ENCODE data around the gene SCN3A.

Gene SCN3A

GRCh38 chr2:165070076-165070475, 133.8 kb downstream of the SCN3A start:
- H3K4me1 ChIP-seq (ENCODE audit: control insufficient read depth, insufficient read depth, low read length) = no peaks in the 10 kb centered on the region
- H3K9ac ChIP-seq (ENCODE audit: low read length) = no peak overlapping the region
- no peak for DNase-seq (ENCODE audit: low read depth)
- no peaks in the 10 kb centered on the region for H3K27me3 ChIP-seq (replicated peaks; ENCODE audit: control insufficient read depth, insufficient read depth, low read length)
- peaks cover 10% of the 10 kb centered on the region for H3K9me3 ChIP-seq (ENCODE audit: control insufficient read depth, low read length)
- no peak overlapping the region for H3K4me3 ChIP-seq (ENCODE audit: low read length)
- H3K36me3 ChIP-seq (ENCODE audit: control insufficient read depth, insufficient read depth, low read length, severe bottlenecking) = no peaks in the 10 kb centered on the region

- H3K27me3 ChIP-seq (replicated peaks; ENCODE audit: control insufficient read depth, insufficient read depth, low read length) = no peaks in the 10 kb centered on the region
- no peak for DNase-seq (ENCODE audit: low read depth)
- H3K9me3 ChIP-seq (ENCODE audit: control insufficient read depth, low read length) = peaks cover 3% of the 10 kb centered on the region
- H3K36me3 ChIP-seq (ENCODE audit: control insufficient read depth, insufficient read depth, low read length, severe bottlenecking) = no peaks in the 10 kb centered on the region
- H3K4me1 ChIP-seq (ENCODE audit: control insufficient read depth, insufficient read depth, low read length) = no peaks in the 10 kb centered on the region
- H3K9ac ChIP-seq (ENCODE audit: low read length) = no peak overlapping the region
- H3K4me3 ChIP-seq (ENCODE audit: low read length) = no peak overlapping the region
These were observed 134.7 kb downstream of the SCN3A start for GRCh38 chr2:165069151-165069550.

- Histone ChIP-seq H3K9me3 (ENCODE audit: control insufficient read depth, low read length) (peaks cover 2% of the 10 kb centered on the region), H3K27me3 (replicated peaks; ENCODE audit: control insufficient read depth, insufficient read depth, low read length) (no peaks in the 10 kb centered on the region), H3K36me3 (ENCODE audit: control insufficient read depth, insufficient read depth, low read length, severe bottlenecking) (no peaks in the 10 kb centered on the region), H3K4me3 (ENCODE audit: low read length) (peak overlapping the region; percentile 30), H3K4me1 (ENCODE audit: control insufficient read depth, insufficient read depth, low read length) (no peaks in the 10 kb centered on the region), H3K9ac (ENCODE audit: low read length) (no peak overlapping the region)
- DNase-seq (ENCODE audit: low read depth) = no peak
These were observed 135.4 kb downstream of the SCN3A start for GRCh38 chr2:165068487-165068757.

- Histone ChIP-seq H3K4me3 (ENCODE audit: low read length) (peak overlapping the region; percentile 30), H3K9ac (ENCODE audit: low read length) (no peak overlapping the region), H3K9me3 (ENCODE audit: control insufficient read depth, low read length) (no peaks in the 10 kb centered on the region), H3K36me3 (ENCODE audit: control insufficient read depth, insufficient read depth, low read length, severe bottlenecking) (no peaks in the 10 kb centered on the region), H3K27me3 (replicated peaks; ENCODE audit: control insufficient read depth, insufficient read depth, low read length) (no peaks in the 10 kb centered on the region), H3K4me1 (ENCODE audit: control insufficient read depth, insufficient read depth, low read length) (no peaks in the 10 kb centered on the region)
- DNase-seq (ENCODE audit: low read depth) = peak; percentile 72
These were observed 136.0 kb downstream of the SCN3A start for GRCh38 chr2:165067643-165068486.

GRCh38 chr2:165064743-165065142, 139.1 kb downstream of the SCN3A start:
- Histone ChIP-seq H3K4me1 (ENCODE audit: control insufficient read depth, insufficient read depth, low read length) (no peaks in the 10 kb centered on the region), H3K9ac (ENCODE audit: low read length) (no peak overlapping the region), H3K4me3 (ENCODE audit: low read length) (no peak overlapping the region), H3K27me3 (replicated peaks; ENCODE audit: control insufficient read depth, insufficient read depth, low read length) (no peaks in the 10 kb centered on the region), H3K36me3 (ENCODE audit: control insufficient read depth, insufficient read depth, low read length, severe bottlenecking) (no peaks in the 10 kb centered on the region), H3K9me3 (ENCODE audit: control insufficient read depth, low read length) (no peaks in the 10 kb centered on the region)
- no peak for DNase-seq (ENCODE audit: low read depth)

GRCh38 chr2:165060411-165060810, 143.4 kb downstream of the SCN3A start:
- Histone ChIP-seq H3K9ac (ENCODE audit: low read length) (no peak overlapping the region), H3K4me3 (ENCODE audit: low read length) (no peak overlapping the region), H3K9me3 (ENCODE audit: control insufficient read depth, low read length) (no peaks in the 10 kb centered on the region), H3K4me1 (ENCODE audit: control insufficient read depth, insufficient read depth, low read length) (peaks cover 4% of the 10 kb centered on the region), H3K36me3 (ENCODE audit: control insufficient read depth, insufficient read depth, low read length, severe bottlenecking) (no peaks in the 10 kb centered on the region), H3K27me3 (replicated peaks; ENCODE audit: control insufficient read depth, insufficient read depth, low read length) (no peaks in the 10 kb centered on the region)
- no peak for DNase-seq (ENCODE audit: low read depth)

- H3K4me1 ChIP-seq (ENCODE audit: control insufficient read depth, insufficient read depth, low read length) = peaks cover 4% of the 10 kb centered on the region
- H3K9me3 ChIP-seq (ENCODE audit: control insufficient read depth, low read length) = no peaks in the 10 kb centered on the region
- DNase-seq (ENCODE audit: low read depth) = no peak
- H3K4me3 ChIP-seq (ENCODE audit: low read length) = no peak overlapping the region
- no peaks in the 10 kb centered on the region for H3K36me3 ChIP-seq (ENCODE audit: control insufficient read depth, insufficient read depth, low read length, severe bottlenecking)
- no peak overlapping the region for H3K9ac ChIP-seq (ENCODE audit: low read length)
- no peaks in the 10 kb centered on the region for H3K27me3 ChIP-seq (replicated peaks; ENCODE audit: control insufficient read depth, insufficient read depth, low read length)
These were observed 145.2 kb downstream of the SCN3A start for GRCh38 chr2:165058476-165059265.

- H3K27me3 ChIP-seq (replicated peaks; ENCODE audit: control insufficient read depth, insufficient read depth, low read length) = no peaks in the 10 kb centered on the region
- no peak for DNase-seq (ENCODE audit: low read depth)
- H3K9me3 ChIP-seq (ENCODE audit: control insufficient read depth, low read length) = no peaks in the 10 kb centered on the region
- no peaks in the 10 kb centered on the region for H3K36me3 ChIP-seq (ENCODE audit: control insufficient read depth, insufficient read depth, low read length, severe bottlenecking)
- H3K4me1 ChIP-seq (ENCODE audit: control insufficient read depth, insufficient read depth, low read length) = peaks cover 4% of the 10 kb centered on the region
- H3K9ac ChIP-seq (ENCODE audit: low read length) = no peak overlapping the region
- H3K4me3 ChIP-seq (ENCODE audit: low read length) = no peak overlapping the region
These were observed 145.9 kb downstream of the SCN3A start for GRCh38 chr2:165057931-165058330.

- Histone ChIP-seq H3K4me1 (ENCODE audit: control insufficient read depth, insufficient read depth, low read length) (peaks cover 4% of the 10 kb centered on the region), H3K4me3 (ENCODE audit: low read length) (no peak overlapping the region), H3K9me3 (ENCODE audit: control insufficient read depth, low read length) (no peaks in the 10 kb centered on the region), H3K36me3 (ENCODE audit: control insufficient read depth, insufficient read depth, low read length, severe bottlenecking) (no peaks in the 10 kb centered on the region), H3K9ac (ENCODE audit: low read length) (no peak overlapping the region), H3K27me3 (replicated peaks; ENCODE audit: control insufficient read depth, insufficient read depth, low read length) (no peaks in the 10 kb centered on the region)
- no peak for DNase-seq (ENCODE audit: low read depth)
These were observed 146.5 kb downstream of the SCN3A start for GRCh38 chr2:165057308-165057707.

GRCh38 chr2:165056564-165056963, 147.3 kb downstream of the SCN3A start:
- no peaks in the 10 kb centered on the region for H3K9me3 ChIP-seq (ENCODE audit: control insufficient read depth, low read length)
- H3K27me3 ChIP-seq (replicated peaks; ENCODE audit: control insufficient read depth, insufficient read depth, low read length) = no peaks in the 10 kb centered on the region
- H3K36me3 ChIP-seq (ENCODE audit: control insufficient read depth, insufficient read depth, low read length, severe bottlenecking) = no peaks in the 10 kb centered on the region
- peaks cover 4% of the 10 kb centered on the region for H3K4me1 ChIP-seq (ENCODE audit: control insufficient read depth, insufficient read depth, low read length)
- peak; percentile 15 for DNase-seq (ENCODE audit: low read depth)
- H3K4me3 ChIP-seq (ENCODE audit: low read length) = no peak overlapping the region
- no peak overlapping the region for H3K9ac ChIP-seq (ENCODE audit: low read length)

GRCh38 chr2:165055082-165055851, 148.6 kb downstream of the SCN3A start:
- DNase-seq (ENCODE audit: low read depth) = no peak
- Histone ChIP-seq H3K9ac (ENCODE audit: low read length) (no peak overlapping the region), H3K27me3 (replicated peaks; ENCODE audit: control insufficient read depth, insufficient read depth, low read length) (no peaks in the 10 kb centered on the region), H3K9me3 (ENCODE audit: control insufficient read depth, low read length) (no peaks in the 10 kb centered on the region), H3K36me3 (ENCODE audit: control insufficient read depth, insufficient read depth, low read length, severe bottlenecking) (no peaks in the 10 kb centered on the region), H3K4me3 (ENCODE audit: low read length) (no peak overlapping the region), H3K4me1 (ENCODE audit: control insufficient read depth, insufficient read depth, low read length) (peaks cover 4% of the 10 kb centered on the region)

Data from adipocyte (in vitro differentiated cells).